SW 1271 (cell line): ENCODE measurements around the gene WNK2.
A peak's percentile ranks its signal among the peaks of the same experiment; 100 is the strongest.
"Not testable (repeated sequence)": the region's sequence is repeated elsewhere in the genome, so short reads cannot be mapped to it uniquely, and the experiment has no call there.

ENCODE experiments used
- DNase-seq, 2 experiments: peaks; one replicate each; lab custom pipeline; 2025; lab: John Stamatoyannopoulos, UW

The WNK2 gene

DNA sequence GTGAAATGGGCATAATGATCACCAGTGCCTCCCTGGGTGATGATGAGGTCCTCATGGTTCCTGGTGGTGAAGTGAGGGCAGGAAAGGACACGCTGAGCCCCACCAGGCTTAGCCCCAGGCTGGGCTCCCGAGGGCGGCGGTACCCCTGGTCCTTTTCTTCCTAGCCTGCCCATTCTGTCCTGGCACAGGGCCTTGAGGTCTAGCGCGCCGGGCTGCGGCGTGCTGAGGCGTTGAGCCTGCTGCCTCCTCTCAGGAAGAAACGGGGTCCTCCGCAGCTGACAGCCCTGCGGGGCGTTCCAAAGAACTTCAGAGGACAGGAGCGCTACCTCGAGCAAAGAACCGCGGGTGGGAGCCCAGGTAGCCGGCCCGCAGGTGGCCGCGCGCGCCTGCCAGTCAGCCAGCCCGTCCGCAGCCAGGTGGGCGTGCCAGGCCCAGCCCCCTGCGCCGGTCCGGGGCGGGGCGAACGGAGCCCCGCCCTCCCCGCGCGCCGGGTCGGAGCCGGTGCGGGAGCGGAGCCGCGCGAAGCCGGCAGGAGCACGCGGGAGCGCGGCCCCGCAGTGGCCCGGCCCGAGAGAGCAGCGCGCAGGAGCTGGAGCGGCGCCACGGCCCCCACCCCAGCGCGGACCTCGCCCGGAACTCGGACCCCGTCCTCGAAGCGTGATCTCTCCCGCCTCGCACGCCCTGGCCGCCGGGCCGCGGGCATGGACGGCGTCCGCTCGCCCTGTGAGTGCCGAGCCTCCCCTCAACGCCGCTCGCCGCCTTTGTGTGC lies at the start of gene WNK2:
TSS of gene WNK2 (plus strand) at position 477 of the 769 bp plus-strand sequence. CDS start 791 bp downstream, outside the sequence.
- no peak for DNase-seq

DNA sequence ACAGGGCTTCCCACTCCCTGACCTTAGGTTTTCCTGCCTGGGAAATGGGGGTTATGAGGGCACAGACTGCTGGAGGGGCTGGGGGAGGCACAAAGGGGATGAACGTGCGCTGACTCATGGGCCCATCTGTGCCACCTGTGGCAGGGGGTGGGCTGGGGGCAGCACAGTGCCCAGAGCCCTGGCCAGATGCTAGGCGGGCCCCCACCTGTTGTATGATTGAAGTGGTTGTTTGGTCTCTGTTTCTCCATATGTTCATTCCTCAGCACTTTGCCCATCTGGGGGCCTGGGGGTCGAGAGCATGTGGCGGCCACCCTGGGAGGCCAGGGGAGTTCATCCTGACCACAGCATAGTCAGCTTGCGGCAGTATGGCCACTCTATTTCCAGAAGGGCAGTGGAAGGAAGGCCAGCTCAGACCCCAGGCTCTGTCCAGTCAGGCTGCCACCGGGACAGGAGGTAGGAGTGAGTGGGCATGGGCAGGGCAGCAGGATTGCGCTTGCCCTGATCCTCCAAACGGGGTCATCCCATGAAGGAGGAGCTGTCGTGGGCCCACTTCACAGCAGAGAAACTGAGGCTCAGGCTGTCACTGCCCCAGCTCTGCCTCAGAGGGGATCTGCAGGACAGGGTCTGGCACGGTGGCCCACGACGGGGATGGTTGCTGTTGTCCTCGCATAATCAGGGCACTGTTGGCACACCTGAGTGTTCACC lies 49.0 kb upstream of the WNK2 start:
- no peak for DNase-seq

- DNase-seq, result peak in 1 of 2 experiments; percentile 20
These were observed 47.9 kb upstream of the WNK2 start for GRCh38 chr9:93136011-93136440.

DNA sequence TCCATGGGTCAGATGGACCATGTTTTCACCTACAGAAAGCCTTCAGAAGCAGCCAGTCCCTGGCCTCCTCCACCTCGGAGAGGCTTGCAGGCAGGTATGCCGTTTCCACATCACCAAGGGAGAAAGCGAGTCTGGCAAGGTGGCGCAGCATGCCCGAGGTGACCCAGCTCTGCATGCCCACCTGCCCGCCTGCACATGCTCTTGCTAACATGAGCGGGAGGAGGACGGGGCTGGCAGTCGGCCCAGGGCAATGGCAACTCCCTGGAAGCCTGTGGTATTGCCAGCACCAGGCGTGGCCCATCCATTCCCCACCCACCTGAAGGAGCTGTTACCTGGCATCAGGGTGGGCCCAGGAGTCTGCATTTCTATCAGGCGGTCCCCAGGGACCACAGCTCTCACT lies 46.6 kb upstream of the WNK2 start:
- DNase-seq, result no peak

DNA sequence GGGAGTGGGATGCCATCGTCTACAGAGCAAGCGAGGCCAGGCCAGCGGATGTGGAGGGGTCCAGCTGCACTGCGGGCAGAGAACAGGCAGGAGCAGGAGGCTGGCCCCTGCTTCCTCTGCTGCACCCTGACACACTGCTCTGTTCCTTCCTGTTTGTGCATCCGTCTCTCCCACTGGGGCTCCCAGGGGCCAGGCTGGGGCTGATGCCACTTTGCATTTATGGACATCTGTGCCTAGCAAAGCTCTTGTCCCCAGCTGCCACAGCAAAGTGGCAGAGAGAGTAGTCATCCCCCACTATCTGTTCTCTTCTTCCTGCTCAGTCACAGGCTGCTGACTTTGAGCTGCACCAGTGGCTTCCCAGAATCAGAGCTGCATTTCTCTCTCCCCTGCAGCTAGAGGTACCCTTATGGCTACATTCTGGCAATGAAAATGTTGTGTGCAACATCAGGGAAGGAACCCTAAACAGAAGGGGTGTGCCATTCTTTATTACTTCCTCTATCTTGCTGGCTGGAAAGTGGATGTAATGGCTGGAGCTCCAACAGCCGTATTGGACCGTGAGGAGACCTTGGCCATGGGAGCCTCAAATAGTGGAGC lies 45.7 kb upstream of the WNK2 start:
- DNase-seq, result no peak

DNA sequence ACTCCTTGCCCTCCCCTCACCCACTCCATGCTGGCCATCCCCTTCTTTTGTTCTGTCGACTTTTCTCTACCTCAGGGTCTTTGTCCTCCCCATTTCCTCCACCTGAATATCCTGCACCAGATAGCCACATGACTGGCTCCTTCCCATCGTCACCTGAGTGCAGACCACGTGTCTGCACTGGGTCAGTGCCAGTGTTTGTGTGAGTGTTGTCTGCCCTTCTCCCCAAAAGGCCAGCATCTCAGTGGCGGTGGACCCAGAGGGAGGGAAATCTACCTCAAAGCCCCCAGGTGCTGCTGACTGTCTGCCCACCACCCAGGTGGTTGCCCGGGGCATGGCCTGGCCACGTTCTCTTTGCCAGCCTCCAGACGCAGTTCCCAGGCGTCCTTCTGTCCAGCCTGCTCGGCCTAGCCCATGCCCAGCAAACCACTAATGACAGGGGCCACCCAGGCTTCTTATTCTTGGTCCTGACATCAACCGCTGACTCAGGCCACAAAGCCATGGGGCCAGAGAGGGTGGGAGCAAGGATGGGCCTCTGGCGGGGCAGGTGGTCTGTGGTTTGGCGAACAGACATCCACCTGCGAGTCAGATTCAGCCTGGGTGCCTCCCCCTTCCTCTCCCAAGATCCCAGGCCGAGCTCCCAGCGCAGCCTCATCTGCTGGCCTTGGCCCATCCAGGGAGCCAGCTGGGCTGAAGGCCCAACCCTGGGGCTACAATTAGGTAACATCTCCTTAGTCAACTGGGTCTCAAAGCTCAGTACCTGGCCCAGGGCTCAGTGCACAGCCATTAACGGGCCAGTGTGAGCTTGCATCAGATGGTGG lies 44.4 kb upstream of the WNK2 start:
- DNase-seq, result no peak

GRCh38 chr9:93141771-93142483 lies 42.0 kb upstream of the WNK2 start:
- DNase-seq, result no peak

- DNase-seq, result no peak
These were observed 40.0 kb upstream of the WNK2 start for GRCh38 chr9:93143830-93144530.

- not testable (repeated sequence) for DNase-seq
These were observed 37.2 kb upstream of the WNK2 start for GRCh38 chr9:93146696-93147095.

DNA sequence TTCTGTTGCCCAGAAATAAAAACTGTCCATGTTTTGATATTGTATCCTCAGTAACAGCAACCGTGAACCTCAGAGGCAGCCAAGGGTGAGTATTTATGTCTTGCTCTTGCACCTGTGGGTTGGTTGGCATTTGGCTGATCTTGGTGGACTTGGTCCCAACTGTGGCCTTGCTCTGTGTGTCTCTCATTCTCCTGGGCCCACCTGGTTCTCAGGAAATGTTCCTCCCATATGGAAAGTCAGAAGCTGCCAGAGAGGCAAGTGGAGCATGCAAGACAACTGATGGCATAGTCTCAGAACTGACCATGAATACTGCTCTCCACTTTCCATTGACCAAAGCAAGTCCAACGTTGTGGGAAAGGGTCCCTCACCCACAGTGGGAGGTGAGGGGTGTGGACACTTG lies 36.3 kb upstream of the WNK2 start:
- DNase-seq, result no peak

GRCh38 chr9:93148721-93149120 lies 35.2 kb upstream of the WNK2 start:
- DNase-seq, result no peak

- DNase-seq, result no peak
These were observed 34.6 kb upstream of the WNK2 start for GRCh38 chr9:93149361-93149760.

GRCh38 chr9:93151097-93151784 lies 32.7 kb upstream of the WNK2 start:
- DNase-seq, result no peak

GRCh38 chr9:93154293-93154903 lies 29.5 kb upstream of the WNK2 start:
- peak; percentile 22 to 27 for DNase-seq

DNA sequence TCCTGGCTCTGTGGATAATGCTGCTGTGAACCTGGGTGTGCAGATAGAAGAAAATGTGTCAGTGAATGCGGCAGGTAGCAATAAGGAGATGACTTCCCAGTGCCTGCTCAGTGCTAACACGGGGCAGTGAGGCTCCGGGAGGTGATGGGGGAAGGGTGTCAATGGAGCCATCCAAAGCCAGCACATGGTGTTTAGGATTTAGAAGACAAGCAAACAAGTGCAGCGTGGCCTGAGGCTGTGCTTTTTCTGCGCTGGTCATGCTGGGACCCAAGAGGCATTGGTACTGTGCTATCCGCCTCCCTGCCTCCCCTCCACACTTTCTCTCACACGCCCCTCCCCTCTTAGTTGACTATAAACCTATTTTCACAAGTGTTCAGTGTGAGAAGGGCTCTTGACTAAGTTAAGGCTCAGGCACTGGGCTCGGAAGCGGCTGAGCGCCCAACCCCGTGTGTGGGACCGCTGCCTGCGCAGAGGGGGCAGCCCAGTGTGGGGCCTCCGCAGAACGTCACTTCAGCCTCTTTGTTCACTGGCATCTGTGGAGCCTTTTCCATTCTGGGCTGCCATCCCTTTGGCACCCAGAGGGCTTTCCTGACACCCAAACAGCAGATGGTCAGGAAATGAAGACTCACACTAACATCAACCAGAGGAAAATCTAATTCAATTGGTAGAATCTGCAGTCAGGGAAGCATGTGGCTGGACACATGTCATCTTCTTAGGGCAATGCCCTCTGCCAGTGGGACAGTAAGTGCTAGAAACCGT lies 28.0 kb upstream of the WNK2 start:
- no peak for DNase-seq

DNA sequence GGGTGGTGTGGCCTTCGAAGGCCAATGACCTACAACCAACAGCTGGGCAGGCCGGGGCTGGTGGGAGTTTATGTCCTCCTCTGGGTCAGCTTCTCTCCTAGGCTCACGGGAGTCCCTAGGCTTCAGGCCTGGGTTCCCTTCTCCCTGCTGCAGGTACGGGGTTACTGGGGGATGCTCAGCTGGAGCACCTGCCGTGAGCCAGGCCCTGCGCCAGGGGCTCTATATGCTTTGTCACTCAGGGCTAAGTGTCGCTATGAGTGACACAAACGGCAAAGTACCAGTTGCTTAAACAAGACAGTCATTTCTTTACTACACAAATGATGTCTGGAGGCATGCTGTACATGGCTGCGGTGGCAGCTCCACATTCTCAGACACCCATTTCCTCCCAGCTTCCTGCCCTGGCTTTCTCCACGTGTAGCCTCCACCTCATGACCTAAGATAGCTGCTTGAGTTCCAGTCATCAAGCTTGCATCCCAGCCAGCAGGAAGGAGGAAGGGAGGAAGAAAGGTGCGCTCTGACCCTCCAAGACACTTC lies 27.4 kb upstream of the WNK2 start:
- DNase-seq, result no peak

DNA sequence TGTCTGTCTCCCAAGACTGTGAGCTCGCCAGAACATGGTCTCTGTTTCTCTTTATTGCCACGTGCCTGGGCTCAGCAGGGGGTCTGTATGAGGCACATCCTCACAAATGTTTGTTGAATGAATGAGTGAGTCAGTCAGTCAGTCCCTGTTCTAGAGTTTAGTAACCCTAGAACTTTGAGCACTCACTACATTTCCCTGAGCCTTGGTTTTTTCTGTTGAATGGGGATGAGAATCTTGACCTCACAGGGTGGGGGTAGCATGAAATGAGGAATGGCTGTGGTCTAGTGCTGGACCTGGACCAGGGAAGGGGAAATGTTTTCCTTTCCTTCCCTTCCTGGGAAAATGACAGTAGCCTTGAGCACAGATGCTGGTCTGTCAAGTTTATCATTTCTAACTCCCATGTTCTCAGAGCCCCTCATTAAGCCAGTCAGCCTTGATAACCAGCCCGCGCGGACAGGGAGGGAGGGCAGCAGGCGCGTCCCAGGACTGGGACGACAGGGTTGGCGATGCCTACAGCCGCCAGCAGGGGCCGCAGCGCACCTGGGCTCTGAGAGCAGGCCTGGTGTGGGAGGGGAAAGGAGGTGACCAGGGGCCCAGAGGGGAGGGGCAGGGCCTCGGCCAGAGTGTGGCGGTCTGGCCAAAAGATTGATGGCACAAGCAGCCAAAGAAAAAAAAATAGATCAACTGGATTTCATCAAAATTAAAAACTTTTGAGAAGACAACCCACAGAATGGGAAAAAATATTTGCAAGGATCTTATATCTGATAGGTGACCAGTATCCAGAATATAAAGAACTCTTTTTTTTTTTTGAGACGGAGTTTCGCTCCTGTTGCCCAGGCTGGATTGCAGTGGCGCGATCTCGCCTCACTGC lies 24.1 kb upstream of the WNK2 start:
- DNase-seq, result peak; percentile 57 to 85
